ENCODE results near the gene CDC42.

DNA sequence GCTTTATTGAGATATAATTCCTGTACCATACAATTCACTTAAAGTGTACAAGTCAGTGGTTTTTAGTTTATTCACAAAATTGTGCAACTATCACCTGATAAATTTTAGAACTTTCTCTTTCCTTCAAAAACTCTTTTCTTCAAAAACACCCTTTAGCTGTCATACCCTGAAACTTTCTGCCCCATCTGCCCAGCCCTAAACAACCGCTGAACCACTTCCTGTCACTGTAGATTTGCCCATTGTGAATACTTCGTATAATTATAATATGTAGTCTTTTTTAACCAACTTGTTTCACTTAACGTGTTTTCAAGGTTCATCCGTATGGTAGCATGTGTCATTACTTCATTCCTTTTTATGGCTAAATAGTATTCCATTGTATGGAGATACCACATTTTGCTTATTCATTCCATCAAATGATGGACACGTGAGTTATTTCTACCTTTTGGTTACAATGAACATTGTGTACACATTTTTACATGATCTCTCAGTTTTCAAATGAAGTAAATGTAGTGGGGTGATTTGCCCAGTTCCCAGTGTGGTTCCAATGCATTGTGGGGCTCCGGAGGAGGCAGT, 52.4 kb downstream of the CDC42 start:
- TF ChIP-seq EGR1 (IDR thresholded peaks at IDR 0.05; ENCODE audit: borderline replicate concordance in 1 of 2, low read depth in 2 of 2, low read length in 2 of 2) (no peak), POLR2A (IDR thresholded peaks at IDR 0.05; ENCODE audit: low read depth, low read length) (no peak), CREB1 (IDR thresholded peaks at IDR 0.05; ENCODE audit: low read depth) (no peak), BRCA1 (IDR thresholded peaks at IDR 0.05; ENCODE audit: low read depth, low read length) (no peak), TARDBP (IDR thresholded peaks at IDR 0.05; ENCODE audit: borderline replicate concordance) (no peak), NBN (IDR thresholded peaks at IDR 0.05) (no peak), TAF1 (IDR thresholded peaks at IDR 0.05; ENCODE audit: borderline replicate concordance, low read depth, low read length) (no peak), HDAC6 (IDR thresholded peaks at IDR 0.05; ENCODE audit: unreplicated experiment) (no peak), POLR2AphosphoS5 (IDR thresholded peaks at IDR 0.05; ENCODE audit: low read length) (no peak), HDGF (IDR thresholded peaks at IDR 0.05) (no peak)
- TF ChIP-seq, protein P1, sequence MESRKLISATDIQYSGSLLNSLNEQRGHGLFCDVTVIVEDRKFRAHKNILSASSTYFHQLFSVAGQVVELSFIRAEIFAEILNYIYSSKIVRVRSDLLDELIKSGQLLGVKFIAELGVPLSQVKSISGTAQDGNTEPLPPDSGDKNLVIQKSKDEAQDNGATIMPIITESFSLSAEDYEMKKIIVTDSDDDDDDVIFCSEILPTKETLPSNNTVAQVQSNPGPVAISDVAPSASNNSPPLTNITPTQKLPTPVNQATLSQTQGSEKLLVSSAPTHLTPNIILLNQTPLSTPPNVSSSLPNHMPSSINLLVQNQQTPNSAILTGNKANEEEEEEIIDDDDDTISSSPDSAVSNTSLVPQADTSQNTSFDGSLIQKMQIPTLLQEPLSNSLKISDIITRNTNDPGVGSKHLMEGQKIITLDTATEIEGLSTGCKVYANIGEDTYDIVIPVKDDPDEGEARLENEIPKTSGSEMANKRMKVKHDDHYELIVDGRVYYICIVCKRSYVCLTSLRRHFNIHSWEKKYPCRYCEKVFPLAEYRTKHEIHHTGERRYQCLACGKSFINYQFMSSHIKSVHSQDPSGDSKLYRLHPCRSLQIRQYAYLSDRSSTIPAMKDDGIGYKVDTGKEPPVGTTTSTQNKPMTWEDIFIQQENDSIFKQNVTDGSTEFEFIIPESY (IDR thresholded peaks at IDR 0.05): no peak
- TF ChIP-seq, protein P2, sequence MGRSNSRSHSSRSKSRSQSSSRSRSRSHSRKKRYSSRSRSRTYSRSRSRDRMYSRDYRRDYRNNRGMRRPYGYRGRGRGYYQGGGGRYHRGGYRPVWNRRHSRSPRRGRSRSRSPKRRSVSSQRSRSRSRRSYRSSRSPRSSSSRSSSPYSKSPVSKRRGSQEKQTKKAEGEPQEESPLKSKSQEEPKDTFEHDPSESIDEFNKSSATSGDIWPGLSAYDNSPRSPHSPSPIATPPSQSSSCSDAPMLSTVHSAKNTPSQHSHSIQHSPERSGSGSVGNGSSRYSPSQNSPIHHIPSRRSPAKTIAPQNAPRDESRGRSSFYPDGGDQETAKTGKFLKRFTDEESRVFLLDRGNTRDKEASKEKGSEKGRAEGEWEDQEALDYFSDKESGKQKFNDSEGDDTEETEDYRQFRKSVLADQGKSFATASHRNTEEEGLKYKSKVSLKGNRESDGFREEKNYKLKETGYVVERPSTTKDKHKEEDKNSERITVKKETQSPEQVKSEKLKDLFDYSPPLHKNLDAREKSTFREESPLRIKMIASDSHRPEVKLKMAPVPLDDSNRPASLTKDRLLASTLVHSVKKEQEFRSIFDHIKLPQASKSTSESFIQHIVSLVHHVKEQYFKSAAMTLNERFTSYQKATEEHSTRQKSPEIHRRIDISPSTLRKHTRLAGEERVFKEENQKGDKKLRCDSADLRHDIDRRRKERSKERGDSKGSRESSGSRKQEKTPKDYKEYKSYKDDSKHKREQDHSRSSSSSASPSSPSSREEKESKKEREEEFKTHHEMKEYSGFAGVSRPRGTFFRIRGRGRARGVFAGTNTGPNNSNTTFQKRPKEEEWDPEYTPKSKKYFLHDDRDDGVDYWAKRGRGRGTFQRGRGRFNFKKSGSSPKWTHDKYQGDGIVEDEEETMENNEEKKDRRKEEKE (IDR thresholded peaks at IDR 0.05): no peak
- TF ChIP-seq, protein P3, sequence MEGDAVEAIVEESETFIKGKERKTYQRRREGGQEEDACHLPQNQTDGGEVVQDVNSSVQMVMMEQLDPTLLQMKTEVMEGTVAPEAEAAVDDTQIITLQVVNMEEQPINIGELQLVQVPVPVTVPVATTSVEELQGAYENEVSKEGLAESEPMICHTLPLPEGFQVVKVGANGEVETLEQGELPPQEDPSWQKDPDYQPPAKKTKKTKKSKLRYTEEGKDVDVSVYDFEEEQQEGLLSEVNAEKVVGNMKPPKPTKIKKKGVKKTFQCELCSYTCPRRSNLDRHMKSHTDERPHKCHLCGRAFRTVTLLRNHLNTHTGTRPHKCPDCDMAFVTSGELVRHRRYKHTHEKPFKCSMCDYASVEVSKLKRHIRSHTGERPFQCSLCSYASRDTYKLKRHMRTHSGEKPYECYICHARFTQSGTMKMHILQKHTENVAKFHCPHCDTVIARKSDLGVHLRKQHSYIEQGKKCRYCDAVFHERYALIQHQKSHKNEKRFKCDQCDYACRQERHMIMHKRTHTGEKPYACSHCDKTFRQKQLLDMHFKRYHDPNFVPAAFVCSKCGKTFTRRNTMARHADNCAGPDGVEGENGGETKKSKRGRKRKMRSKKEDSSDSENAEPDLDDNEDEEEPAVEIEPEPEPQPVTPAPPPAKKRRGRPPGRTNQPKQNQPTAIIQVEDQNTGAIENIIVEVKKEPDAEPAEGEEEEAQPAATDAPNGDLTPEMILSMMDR (IDR thresholded peaks at IDR 0.05 in 2 of 3, conservative IDR thresholded peaks at IDR 0.05 in 1 of 3; ENCODE audit: control insufficient read depth in 2 of 3, extremely low read depth in 1 of 3, insufficient read depth in 1 of 3, low read depth in 3 of 3, low read length in 3 of 3): no peak
- TF ChIP-seq, protein P4, sequence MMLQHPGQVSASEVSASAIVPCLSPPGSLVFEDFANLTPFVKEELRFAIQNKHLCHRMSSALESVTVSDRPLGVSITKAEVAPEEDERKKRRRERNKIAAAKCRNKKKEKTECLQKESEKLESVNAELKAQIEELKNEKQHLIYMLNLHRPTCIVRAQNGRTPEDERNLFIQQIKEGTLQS (IDR thresholded peaks at IDR 0.05; ENCODE audit: borderline replicate concordance, extremely low read depth, low read depth, low read length): no peak

Data from GM12878 (cell line).